Esophagus squamous epithelium (tissue), 4 donors: Measurements from ENCODE around the gene ZNF385D.

Experiments
- CTCF ChIP-seq, 6 experiments: fragments of 450-650 bp in 4 of 6; fragments of 200-600 bp in 2 of 6; sonication (generic) in 2 of 6; IDR thresholded peaks; one replicate each; pipeline ENCODE4 v1.5.1; 2016 to 2019; ENCODE audit warnings: antibody characterized with exemption in 6 of 6, mild to moderate bottlenecking in 4 of 6, moderate library complexity in 4 of 6
- POLR2A ChIP-seq, 4 donors: fragments of 450-650 bp; IDR thresholded peaks; one replicate each; pipeline ENCODE4 v1.6.1; 2017; ENCODE audit warnings: antibody characterized with exemption in 4 of 4, mild to moderate bottlenecking in 4 of 4, moderate library complexity in 3 of 4

- TF ChIP-seq CTCF (IDR thresholded peaks at IDR 0.05), result no peak
- TF ChIP-seq POLR2A (IDR thresholded peaks at IDR 0.05), result no peak
These were observed 129.8 kb downstream of the ZNF385D start for GRCh38 chr3:21621181-21621651.
